GM18861 (cell line): ENCODE measurements around the gene NEUROG2.
"Not testable (repeated sequence)": the region's sequence is repeated elsewhere in the genome, so short reads cannot be mapped to it uniquely, and the experiment has no call there.

Experiments
- ATAC-seq: cut with Tn5 transposase; IDR thresholded peaks from one replicate; pipeline ENCODE4 v1.9.1; 2021; ENCODE audit not compliant: unreplicated experiment

Gene NEUROG2

DNA sequence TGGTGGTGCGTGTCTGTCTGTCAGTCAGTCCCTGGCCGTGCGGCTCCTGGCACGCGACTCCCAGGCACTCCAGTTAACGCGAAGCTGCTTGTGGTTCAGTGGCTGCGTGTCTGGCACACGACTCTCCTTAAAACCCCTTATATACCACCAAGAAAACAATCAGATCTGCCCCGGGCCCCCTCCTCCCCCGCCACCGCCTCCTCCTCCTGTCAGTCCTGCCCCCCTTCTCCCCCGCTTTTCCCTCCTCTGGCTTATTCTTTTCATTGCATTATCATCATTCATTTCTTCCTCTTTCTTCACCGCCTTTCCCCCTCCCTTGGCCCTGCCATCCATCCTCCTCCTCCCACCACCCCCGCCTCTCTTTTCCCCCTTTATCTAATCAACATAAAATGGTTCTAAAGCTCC lies at the start of gene NEUROG2:
TSS of gene NEUROG2 (minus strand) at position 115 of the 405 bp plus-strand sequence. CDS start 705 bp downstream, outside the sequence.
- no peak for ATAC-seq

DNA sequence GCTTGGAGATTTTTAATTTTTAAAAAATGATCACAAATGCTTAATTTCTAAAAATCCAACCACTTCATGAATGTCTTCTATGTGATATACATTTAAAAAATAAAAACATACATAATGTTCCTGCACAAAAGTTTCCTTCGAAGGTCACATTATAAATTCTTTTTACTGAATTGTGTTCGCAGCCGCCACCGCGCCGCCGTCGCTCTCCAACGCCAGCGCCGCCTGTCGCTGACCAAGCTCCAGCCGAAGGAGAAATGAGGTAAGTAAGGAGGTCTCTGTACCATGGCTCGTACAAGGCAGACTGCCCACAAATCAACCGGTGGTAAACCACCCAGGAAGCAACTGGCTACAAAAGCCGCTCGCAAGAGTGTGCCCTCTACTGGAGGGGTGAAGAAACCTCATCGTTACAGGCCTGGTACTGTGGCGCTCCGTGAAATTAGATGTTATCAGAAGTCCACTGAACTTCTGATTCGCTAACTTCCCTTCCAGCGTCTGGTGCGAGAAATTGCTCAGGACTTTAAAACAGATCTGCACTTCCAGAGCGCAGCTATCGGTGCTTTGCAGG lies 48.8 kb upstream of the NEUROG2 start:
- ATAC-seq, result no peak

DNA sequence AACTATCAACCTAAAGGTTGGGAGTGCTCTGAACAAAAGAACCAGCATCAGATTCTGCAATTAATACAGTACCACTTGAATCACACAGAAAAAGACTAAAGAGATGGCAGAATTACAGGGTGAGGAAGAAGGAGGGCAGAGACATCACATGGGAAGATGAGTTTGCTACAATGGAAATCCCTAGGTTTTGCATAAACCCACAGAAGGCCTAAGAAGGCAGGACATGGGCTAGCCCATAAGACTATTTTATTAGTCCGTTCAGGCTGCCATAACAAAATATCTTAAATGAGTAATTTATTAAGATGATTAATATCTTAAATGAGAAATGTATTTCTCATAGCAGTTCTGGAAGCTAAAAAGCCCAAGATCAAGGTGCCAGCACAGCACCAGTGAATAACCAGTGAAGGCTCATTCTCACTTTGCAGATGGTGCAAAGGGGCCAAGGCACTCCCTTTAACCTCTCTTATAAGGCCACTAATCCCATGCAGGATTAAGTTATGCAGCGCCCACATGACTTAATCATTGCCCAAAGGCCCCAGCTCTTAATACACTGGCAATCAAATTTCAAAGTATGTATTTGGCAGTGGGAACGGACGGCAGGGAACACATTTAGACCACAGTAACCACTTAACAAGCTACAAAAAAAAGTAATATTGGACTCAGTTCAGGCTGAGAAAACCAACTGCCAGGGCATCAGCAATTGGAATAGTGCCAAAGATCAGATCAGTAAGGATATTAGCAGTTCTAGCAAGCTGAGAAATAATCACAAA lies 47.6 kb upstream of the NEUROG2 start:
- ATAC-seq, result peak; percentile 69

DNA sequence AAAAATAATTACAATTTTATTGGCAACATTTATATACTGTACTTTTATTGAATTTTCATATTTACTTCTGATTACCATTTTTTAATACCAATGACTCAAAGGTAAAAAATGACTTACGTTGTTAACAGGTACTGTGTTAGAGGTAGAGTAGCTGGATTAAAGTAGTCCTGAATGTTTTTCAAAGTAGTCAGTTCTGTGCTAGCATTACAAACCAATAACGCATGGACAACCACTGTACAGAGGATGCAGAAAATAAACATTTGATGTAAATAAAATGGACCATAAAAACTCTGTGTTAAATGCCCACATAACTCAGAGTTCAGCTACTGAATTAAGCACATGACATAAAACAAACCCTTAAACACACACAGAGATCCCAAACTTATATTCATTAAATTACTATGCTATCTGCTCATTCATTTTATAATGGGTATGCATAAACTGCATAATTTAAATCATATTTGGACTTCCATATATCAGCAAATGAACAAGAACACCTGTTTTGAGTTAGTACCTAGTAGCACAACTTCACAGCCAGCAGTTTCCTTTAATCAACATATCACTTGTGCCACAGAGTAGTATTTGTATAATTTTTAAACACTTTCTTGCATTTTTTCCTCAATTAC lies 46.4 kb upstream of the NEUROG2 start:
- no peak for ATAC-seq

DNA sequence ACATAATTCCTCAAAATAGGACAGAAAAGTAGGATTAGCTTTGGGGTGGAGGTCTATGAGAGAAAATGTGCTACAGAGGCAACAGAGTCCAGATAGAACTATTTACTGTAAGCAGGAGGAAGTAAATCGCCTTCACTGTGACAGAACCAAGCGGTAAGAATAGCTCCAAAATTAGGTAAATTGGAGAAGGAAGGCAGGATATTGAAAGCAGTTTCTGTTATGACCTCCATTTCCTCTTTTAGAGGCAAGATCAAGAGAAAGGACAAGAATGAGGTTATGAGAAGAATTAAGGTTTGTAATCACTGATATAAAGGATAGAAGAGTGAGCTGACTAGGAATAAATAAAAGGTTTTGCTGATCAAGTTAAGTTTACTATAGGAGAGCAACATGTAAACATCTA lies 44.1 kb upstream of the NEUROG2 start:
- peak; percentile 49 for ATAC-seq

DNA sequence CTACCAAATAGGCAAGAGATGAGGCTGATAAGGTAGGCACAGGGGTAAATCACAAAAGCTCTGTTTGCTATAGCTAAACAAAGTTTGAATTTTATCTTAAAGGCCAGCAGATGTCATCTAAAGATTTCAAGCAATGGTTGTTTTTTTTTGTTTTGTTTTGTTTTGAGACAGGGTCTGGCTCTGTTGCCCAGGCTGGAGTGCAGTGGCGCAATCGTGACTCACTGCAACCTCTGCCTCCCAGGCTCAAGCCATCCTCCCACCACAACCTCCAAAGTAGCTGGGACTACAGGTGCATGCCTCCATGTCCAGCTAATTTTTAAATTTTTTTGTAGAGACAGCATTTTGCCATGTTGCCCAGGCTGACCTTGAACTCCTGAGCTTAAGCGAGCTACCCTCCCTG lies 43.1 kb upstream of the NEUROG2 start:
- no peak for ATAC-seq

DNA sequence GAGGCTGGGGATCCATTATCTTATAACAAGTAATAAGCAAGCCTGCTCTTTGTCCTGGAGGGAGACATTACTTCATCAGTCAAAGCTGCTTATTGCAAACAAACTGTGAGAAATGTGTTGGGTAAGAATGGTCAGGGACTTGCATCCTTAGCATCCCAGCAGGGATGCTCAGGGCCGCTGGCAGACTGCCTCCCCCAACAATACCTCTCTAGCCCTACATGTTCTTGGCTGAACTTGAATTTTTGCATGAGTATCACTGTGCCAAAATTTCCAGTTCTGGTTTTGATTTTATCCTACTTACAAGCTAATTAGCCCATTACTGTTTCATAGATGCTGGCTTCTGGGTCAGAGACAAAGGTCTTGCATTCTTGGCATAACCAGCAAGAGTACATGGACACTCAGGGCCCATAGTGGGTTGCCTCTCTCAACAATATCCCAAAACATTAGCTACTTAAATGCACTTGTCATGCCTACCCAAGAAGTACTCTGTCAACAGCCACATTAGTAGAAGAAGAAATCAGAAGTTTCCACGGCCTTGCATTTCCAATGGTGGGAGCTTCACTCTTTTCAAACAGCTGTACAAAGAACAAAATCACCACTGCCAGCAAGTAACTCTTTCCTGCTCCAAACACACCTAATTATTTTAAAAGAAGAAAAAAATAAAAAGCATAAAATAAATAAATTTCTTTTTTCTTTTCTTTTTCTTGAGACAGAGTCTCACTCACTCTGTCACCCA lies 41.9 kb upstream of the NEUROG2 start:
- no peak for ATAC-seq

DNA sequence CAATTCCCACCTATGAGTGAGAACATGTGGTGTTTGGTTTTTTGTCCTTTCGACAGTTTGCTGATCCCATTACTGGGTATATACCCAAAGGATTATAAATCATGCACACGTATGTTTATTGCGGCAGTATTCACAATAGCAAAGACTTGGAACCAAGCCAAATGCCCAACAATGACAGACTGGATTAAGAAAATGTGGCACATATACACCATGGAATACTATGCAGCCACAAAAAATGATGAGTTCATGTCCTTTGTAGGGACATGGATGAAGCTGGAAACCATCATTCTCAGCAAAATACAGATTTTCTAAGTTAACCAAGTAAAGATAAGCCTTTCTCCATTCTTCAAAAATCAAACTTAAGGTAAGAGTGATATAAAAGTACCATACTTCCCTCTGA lies 38.3 kb upstream of the NEUROG2 start:
- not testable (repeated sequence) for ATAC-seq

DNA sequence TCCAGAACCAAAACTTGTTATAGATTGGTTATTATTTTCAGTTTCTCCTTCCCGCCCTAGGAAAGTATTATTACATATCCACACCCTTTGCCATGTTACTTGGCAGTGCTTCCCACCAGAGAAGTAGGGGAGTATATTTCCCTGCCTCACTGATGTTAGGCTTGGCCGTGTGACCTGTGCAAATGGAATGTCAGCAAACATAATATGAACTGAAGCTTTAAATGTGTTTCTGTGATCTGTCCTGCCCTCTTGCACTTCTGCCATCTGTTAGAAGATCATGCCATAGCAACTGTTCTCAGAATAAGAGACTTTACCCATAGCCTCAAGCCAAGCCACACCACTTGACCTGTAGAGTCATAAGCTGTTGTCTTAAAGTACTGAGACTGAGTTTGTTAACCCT lies 36.7 kb upstream of the NEUROG2 start:
- ATAC-seq, result no peak

DNA sequence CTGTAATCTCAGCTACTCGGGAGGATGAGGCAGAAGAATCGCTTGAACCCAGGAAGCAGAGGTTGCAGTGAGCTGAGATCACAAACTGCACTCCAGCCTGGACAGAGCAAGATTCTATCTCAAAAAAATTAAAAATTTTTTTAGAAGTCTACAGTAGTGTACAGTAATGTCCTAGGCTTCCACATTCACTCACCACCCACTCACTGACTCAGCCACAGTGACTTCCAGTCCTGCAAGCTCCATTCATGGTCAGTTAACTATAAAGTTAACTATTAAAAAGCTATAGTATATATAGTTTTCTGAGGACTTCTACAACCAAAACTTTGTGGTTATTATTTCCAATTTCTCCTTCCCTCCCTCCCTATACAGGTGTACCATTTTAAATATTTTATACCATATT lies 34.7 kb upstream of the NEUROG2 start:
- no peak for ATAC-seq

DNA sequence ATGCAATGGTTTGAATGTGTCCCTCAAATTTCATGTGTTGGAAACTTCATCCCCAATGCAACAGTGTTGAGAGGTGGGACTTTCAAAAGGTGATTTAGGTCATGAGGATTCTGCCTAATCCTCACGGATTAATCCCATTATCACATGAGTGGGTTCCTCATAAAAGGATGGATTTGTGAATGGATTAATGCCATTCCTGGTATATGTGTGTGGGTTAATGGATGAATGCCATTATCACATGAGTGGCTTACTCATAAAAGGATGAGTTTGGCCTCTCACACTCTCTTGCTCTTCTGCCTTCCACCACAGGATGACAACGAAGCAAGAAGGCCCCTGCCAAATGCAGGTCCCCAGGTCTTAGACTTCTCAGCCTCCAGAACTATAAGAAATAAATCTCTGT lies 30.5 kb upstream of the NEUROG2 start:
- no peak for ATAC-seq

DNA sequence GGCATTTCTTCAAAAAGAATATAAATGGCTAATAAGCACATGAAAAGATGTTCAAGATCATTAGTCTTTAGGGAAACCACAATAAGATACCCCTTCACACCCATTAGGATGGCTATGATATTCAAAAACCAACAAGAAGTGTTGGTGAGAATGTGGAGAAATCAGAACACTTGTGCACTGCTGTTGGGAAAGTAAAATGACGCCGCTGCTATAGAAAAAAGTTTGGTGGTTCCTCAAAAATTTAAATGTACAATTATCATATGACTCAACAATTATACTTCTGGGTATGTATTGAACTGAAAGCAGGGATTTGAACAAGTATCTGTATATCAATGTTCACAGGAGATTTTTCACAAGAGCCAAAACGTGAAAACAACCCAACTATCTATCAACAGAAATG lies 29.4 kb upstream of the NEUROG2 start:
- ATAC-seq, result no peak

DNA sequence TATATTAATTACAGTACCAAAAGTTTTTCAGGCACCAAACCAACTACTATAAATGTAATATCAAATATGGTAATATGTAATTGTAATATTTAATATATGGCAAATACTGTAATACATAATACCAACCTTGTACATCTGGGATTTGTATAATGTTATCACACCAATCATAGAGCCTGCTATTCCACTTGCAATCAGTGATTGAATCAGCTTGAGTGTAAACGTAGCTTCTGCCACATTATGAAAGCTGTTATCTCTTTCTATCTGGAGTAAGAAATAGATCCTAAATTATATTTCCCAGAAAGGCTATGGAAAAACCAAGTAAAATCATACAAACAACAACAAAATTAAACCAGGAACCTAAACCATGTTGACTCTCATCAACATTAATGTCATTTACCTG lies 24.7 kb upstream of the NEUROG2 start:
- ATAC-seq, result no peak

DNA sequence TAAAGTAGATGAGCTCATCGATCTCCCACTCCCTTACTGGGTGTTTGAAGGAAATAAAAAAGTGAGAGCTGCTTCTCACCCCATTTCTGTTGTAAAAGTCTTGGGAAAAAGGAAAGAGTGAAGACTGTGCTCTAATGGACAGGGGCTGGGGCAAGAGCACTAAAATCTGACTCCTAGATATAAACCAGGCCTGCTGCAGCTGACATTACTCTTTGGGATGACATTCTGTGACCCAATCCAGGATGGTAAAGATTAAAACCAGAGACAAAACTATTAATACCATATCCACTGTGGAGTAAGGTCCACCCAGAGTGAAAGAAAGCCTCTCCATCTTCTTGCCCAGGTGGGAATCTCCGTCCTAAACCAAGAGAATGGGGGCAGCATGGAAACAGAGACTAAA lies 20.1 kb upstream of the NEUROG2 start:
- no peak for ATAC-seq

DNA sequence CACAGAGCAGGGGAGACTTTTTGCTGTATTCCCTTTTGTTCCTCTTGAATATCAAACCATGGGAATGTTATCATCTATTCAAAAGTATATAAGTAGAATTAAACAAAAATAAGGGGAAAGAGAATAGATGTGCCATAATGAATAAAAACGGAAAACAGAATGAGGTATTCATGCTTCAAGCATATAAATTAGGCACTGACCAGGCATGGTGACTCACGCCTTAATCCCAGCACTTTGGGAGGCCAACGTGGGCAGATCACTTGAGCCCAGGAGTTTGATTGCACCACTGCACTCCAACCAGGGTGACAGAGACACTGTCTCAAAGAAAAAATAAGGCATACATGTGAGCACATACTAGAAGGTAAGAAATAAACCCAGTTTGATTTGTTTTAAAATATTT lies 16.3 kb upstream of the NEUROG2 start:
- ATAC-seq, result no peak

DNA sequence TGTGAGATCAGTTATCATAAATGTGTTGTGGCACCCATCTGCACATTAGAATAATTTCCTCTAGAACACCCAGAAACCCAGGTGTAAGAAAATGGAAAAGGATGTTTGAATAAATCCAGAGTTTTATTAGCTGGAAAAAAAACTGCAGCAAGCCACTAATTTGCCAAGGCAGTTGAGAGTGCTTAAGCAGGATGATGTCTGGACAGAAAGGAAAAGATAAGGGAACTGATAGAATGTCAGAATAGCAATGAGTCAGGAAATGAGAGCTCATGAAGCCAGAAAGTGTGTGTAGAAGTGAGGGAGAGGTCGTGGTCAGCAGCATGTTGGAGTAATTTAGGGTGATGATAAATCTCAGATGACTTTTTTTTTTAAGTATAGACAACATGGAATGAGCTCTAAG lies 15.2 kb upstream of the NEUROG2 start:
- no peak for ATAC-seq

DNA sequence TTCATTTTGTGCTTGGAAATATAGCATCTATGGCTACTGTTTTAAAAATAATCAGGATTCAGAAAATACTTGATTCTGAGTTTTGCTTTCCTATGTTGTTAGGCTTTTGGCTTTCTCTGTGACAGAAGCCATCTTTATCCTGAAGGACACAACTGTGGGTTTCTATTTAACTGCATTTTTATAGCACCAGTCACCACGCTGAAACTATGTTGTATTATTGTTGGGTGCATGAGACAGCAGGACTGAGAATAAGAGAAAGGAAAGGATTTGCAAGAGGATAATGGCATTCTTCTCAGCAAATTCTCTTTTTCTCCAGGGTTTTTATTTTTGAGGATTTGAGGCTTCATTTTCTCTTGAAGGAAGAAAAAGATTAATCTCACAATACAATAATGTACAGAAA lies 10.1 kb upstream of the NEUROG2 start:
- ATAC-seq, result no peak

DNA sequence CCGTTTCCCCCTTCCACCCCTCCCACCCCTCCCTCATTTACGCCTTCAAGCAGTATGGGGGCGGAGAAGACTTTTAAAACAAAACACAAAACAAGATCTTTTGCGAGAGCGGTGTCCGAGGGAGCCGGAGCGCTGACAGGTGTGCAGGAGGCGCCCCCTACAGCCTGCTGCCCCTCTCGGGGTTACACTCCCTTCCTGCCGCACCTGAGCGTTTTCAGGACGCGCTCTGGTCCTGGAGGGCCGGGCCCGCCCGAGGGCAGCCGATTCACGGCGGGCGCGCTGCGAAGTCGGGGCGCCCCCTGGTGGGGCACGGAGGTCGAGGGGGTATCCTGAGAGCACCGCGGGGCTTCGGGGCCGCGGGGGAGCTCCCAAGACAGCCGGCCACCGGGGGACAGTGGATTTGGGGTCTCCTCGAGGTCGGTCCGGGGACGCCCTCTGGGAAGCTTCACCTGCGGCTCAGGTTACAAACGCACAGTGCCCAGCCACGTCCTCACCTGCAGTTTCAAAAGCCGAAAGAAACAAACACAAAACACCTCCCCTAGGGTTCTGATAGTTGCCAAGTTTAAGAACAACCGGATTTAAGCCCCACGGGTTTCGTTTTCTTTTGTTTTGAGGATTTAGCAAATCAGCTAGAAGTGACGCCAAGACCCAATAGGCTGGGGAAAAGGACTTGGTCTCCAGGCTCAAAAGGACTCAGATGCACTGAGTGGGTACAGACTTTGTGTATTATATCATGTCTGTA lies 8.0 kb upstream of the NEUROG2 start:
- peak; percentile 84 for ATAC-seq

DNA sequence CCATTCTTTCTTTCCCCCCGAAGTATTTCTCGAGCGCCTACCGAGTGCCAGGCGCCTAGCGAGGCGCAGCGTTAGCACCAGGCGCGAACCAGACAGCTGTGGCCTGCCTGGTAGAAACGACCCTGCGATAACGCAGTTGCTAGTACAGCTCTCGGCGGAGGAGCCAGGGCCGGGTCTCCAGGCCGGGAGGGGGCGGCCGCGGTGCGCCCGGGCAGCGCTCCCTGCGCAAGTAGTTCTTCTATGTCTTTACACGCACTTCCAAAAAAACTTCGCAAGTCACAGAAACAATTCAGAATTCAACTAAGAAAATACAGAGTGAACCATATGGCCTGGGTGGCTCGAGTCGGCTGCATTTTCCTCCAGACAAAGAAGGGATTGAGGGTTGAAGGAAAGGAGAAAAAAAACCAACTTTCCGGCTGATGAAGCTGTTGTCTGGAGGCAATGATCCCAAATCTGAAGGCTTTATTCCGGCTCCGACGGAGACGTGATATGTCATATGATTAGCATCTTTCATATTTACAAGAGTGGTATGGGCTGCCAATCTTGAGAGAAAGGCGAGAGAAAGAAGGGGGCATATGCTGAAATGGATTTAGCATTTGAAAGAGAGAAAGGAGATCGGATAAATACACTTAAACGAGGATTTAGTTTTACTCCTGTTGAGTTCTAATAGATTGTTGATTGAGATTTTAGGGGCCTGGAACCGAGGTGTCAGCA lies 7.2 kb upstream of the NEUROG2 start:
- ATAC-seq, result peak; percentile 47

DNA sequence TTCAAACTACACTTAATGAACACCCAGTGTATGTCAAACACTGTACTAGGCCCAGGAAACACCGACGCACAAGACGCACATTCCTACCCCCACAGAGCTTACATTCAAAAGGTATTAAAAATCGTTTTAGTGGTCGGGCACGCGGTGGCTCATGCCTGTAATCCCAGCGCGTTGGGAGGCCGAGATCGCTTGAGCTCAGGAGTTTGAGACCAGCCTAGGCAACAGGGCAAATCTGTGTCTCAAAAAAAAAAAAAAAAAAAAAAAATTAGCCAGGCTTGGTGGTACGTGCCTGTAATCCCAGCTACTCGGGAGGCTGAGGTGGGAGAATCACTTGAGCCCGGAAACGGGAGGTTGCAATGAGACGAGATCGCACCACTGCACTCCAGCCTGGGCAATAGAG lies 6.5 kb upstream of the NEUROG2 start:
- not testable (repeated sequence) for ATAC-seq
